H1 (cell line): ENCODE results near the gene AIG1. TPM values are rescaled to one million over a fixed set of nuclear protein-coding genes. Genes with fewer than 3 reads are reported as not detected.

Source experiments
- BCL11A ChIP-seq, 2 experiments: IDR thresholded peaks; one replicate each; pipeline ENCODE4 v1.6.1; 2011; ENCODE audit warnings: low read depth in 2 of 2, low read length in 2 of 2, mild to moderate bottlenecking in 2 of 2
- BRCA1 ChIP-seq: IDR thresholded peaks from 2 replicates; pipeline ENCODE4 v1.6.1; 2012; ENCODE audit warnings: low read depth, low read length, improper control_type of control experiment
- CBX8 ChIP-seq: fragments of 300-800, 300-1000 bp; sonication (generic); IDR thresholded peaks from 2 replicates; pipeline ENCODE4 v1.7.1; 2016; ENCODE audit warnings: low read depth, low read length, borderline replicate concordance
- SIX5 ChIP-seq: IDR thresholded peaks from 2 replicates; pipeline ENCODE4 v1.6.1; 2011; ENCODE audit warnings: mild to moderate bottlenecking, low read depth, low read length
- polyA plus RNA-seq, 7 experiments: library from polyadenylated mRNA; depleted of rRNA in 3 of 7; stranded (reverse) in 5 of 7; unstranded in 2 of 7; fragments of >200 nt in 5 of 7; fragments of 200-250 nt in 2 of 7; gene quantifications; 1 replicate in 5 of 7; 2 replicates in 1 of 7; 4 replicates in 1 of 7; pipeline versions ENCODE4 v1.2.1 to v1.2.3, GENCODE V29; 2011 to 2013; ENCODE audit warnings: missing spikeins in 2 of 7, mixed read lengths in 2 of 7
- total RNA-seq: library from RNA; stranded (reverse); fragmentation: NEBNext Ultra II Directional; extraction: Animal tissue kit (Norgen Biotek cat#: 25700); gene quantifications from 2 replicates; pipeline ENCODE4 v1.2.1, GENCODE V29; 2021

AIG1 gene
- total and polyA plus RNA-seq, 2 of the 8 experiments (the other 6 are each of a cell fraction or from before 2014, with no cell fraction given): 56.6 to 58.4 TPM

- no peak for TF ChIP-seq BCL11A (IDR thresholded peaks at IDR 0.05; ENCODE audit: low read depth in 2 of 2, low read length in 2 of 2)
- TF ChIP-seq CBX8: no peak
- no peak for TF ChIP-seq BRCA1
- TF ChIP-seq SIX5: no peak
Observed at GRCh38 chr6:143123081-143123480, 62.4 kb downstream of the AIG1 start (continued).
